Activated CD8-positive, alpha-beta memory T cell treated with anti-CD3 and anti-CD28 coated beads for 36 hours (primary cell): ENCODE data around the gene DPPA3. TPM values are rescaled to one million over a fixed set of nuclear protein-coding genes. Genes with fewer than 3 reads are reported as not detected.
"Not testable (repeated sequence)": the region's sequence is repeated elsewhere in the genome, so short reads cannot be mapped to it uniquely, and the experiment has no call there.

Experiments used
- CTCF ChIA-PET: fragments of 350-600 bp; sonication (Branson Sonifier 250); formaldehyde crosslinking; loops from one replicate; lab custom pipeline; 2021; ENCODE audit warnings: antibody characterized with exemption; lab: Charles Lee
- POLR2A ChIA-PET: fragments of 350-600 bp; sonication (Branson Sonifier 250); formaldehyde crosslinking; loops from one replicate; lab custom pipeline; 2021; ENCODE audit warnings: antibody characterized with exemption; lab: Charles Lee
- total RNA-seq, 2 experiments: library from RNA; stranded (reverse); gene quantifications; one replicate each; pipeline ENCODE4 v1.2.3, GENCODE V29; 2021

The DPPA3 gene
- total RNA-seq, 2 experiments from 2014 or later: not detected

DNA sequence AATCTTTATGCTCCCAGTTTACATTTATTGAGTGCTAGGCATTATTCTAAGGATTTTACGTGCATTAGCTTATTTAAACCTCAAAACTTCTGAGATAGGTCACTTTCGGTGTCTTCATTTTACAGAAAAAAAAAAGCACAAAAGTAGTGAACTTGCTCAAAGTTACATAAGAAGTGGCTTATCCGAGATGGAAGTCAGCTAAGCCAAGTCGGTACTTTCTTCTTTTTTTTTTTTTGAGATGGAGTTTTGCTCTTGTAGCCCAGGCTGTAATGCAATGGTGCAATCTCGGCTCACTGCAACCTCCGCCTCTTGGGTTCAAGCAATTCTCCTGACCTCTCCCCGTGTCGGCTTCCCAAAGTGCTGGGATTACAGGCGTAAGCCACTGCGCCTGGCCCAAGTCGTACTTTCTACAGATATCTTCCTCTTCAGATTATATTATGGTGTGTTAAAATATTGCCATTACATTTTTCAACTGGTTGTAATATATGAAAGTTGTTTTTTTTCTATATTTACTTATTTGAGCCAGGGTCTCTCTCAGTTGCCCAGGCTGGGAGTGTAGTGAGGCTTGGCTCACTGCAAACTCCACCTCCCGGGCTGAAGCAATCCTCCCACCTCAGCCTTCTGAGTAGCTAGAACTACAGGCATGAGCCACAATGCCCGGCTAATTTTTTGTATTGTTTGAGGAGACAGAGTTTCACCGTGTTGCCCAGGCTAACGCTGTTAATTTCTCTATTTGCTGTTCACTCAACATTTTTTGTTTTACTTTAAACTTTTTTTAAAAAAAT, 8.9 kb downstream of the DPPA3 start:
- ChIA-PET POLR2A (no interaction called here), CTCF (no interaction called here)

DNA sequence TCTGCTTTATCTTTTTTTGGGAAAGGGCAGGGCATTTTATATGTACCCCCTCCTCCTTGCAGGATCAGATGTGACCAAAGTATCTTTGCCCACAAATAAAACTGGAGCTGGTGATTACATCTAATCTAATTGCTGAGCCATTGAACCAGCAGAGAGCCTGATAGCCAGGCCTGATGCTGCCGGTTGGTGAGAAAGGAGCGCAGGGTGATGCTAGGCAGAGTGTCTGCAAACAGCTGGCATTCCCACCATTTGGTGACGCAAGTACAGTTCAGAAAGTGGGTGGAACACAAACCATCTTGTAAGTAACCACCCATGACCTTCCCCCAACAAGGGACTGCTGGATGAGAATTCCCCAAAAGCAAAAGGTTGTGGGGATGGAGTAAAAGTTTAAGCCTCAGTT, 12.7 kb downstream of the DPPA3 start:
- POLR2A ChIA-PET: no interaction called here

DNA sequence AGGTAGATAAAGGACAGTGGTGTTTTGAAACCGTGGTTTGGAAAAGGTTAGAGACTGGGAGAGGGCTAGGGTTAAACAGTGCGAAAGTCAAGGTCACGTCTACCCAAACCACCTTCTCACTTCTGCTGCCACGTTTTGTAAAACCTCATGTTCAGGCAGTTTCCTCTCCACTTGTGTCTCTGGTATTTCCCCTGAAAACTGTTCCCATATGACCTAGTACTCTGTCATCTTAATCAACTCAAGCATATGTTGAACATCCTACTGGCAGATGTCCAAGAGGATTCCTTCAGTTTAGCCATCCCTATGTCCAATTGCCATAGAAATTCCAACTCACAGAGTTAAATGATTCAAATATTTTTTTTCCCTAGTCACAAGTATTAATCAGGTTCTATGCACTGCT, 18.5 kb downstream of the DPPA3 start:
- ChIA-PET POLR2A (no interaction called here), CTCF (no interaction called here)

More for the DNA sequence above, 12.7 kb downstream of the DPPA3 start:
- CTCF ChIA-PET: interaction anchor here (0.7 kb wide), 2 partner anchors 19 to 27 kb away, joined by 3 read pairs; no protein-coding TSS in a partner anchor

DNA sequence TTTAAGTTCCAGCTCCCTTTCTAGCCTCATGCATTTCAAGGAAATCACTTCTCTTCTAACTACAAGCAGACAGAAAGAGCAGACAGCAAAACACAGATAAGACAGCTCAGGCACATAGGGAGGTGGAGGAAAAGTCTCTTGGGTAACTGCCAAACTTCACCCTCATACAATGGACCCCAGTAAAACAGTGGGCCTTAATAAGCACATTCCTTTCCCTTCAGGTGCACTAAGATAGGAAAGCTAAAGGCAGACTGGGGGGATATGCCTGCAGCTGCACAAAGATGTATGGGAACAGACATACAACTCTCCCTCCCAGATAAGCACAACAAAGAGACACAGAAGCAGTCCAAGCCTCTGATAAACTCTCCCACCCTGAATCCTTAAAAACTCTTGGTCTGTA, 19.8 kb downstream of the DPPA3 start:
- POLR2A ChIA-PET: not testable (repeated sequence)

DNA sequence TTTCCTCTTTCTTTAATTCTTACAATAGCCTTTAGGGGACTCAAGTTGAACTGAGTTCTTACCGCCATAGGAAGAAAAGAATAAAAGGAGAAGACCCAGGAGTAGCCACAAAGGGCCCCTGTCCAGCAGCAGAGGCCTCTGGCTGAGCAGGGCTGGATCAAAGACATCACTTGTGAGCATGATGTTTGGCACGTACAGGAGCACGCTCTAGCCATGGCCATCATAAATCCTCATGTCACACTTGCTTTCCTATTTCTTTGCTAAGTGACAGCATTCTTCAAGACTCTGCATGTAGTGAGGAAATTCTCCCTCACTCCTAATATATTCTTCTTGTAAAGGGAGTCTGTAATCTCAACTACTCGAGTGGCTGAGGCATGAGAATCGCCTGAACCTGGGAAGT, 20.3 kb downstream of the DPPA3 start:
- POLR2A ChIA-PET: no interaction called here

More for the DNA sequence above, 19.8 kb downstream of the DPPA3 start:
- CTCF ChIA-PET: not testable (repeated sequence)

DNA sequence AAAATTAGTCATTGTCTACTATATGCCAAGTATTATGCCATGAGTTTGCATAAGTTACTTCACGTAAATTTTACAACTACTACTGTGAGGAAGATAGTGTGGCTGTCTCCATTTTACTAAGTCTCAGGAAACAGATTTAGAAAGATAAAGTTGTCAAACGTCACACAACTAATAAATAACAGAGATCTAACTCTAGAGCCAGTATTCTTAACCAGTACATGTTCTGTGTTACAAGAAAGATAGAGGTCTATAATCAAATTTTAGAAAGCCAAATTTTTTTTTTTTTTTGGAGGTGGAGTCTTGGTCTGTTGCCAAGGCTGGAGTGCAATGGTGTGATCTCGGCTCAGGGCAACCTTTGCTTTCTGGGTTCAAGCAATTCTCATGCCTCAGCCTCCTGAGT, 21.8 kb downstream of the DPPA3 start:
- CTCF ChIA-PET: no interaction called here
- POLR2A ChIA-PET: no interaction called here

More for the DNA sequence above, 20.3 kb downstream of the DPPA3 start:
- CTCF ChIA-PET: no interaction called here

DNA sequence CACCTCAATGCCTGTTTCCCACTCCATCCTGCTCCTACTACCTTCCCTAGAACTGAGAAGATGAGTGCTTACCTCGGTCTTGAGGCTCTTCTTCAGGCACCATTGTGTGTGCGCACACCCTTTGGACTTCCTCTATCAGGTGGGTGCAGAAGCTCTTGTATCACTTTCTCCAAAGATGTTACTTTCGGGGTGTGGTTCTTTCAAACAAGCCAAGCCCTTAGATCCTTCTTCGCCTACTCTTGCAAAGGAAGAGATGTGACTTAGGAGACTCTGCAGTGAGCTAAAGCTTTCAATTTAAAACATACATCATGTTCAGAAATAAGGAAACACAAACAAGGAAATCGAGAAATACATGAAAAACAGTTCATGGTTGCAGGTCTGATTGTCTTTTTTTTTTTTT, 36.0 kb downstream of the DPPA3 start, which contains the start of gene CLEC4C:
Gene CLEC4C (minus strand): TSS at position 130 of the 400 bp plus-strand sequence. CDS start 27 bp downstream, at position 103.
- POLR2A ChIA-PET: interaction anchor here (0.6 kb wide), 1 partner anchor 1303 kb away, joined by 3 read pairs; no protein-coding TSS in a partner anchor
- CTCF ChIA-PET: interaction anchor here (0.7 to 1.2 kb wide), 2 partner anchors 61 to 652 kb away, joined by 3 read pairs; no protein-coding TSS in a partner anchor

DNA sequence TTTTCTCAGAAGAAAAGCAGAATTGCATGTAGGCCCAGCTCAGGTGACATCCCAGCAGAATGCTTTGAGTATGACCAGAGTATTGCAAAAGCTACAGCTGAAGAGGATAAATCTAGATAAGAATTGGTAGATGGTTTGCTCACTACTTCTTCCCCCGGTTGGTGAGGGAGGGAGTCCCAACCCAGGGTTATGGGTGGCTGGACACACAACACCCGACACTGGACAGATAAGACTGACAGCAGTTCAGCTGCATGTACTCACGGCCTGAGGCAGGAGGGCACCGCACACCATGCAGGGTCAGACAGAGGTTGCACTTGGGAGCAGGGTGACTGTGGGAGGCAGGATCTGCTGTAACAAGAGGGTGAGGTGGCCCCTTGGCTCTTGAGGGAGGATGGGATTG, 37.6 kb downstream of the DPPA3 start:
- CTCF ChIA-PET: no interaction called here

DNA sequence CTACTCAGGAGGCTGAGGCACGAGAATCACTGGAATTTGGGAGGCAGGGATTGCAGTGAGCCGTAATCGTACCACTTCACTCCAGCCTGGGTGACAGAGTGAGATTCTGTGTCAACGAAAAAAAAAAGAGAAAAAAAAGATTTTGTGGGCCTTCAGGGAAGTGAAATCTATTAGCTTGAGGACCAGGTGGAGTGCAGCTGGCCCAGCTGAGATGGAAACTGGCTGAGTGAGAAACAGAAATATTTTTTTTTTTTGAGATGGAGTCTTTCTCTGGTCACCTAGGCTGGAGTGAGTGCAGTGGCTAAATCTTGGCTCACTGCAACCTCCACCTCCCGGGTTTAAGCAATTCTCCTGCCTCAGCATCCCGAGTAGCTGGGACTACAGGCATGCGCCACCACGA, 38.2 kb downstream of the DPPA3 start:
- POLR2A ChIA-PET: no interaction called here
- CTCF ChIA-PET: no interaction called here

More for the DNA sequence above, 37.6 kb downstream of the DPPA3 start:
- POLR2A ChIA-PET: no interaction called here

DNA sequence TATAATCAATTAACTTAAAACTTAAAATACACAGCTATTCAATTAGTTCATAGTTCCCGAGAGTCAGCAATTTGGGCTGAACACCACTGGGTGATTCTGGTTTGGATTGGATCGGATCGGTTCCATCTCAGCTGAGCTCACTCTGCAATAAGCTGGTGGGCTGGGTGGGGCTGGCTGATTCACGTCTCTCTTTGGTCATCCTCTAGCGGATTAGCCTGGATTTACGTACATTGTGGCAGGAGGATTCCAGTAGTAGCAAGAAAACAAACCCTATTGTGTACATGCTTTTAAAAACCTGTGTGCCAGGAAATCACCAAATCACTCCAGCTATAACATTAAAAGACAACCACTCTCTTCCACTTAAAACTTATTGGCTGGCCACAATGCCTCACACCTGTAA, 39.1 kb downstream of the DPPA3 start:
- ChIA-PET CTCF (no interaction called here), POLR2A (no interaction called here)

DNA sequence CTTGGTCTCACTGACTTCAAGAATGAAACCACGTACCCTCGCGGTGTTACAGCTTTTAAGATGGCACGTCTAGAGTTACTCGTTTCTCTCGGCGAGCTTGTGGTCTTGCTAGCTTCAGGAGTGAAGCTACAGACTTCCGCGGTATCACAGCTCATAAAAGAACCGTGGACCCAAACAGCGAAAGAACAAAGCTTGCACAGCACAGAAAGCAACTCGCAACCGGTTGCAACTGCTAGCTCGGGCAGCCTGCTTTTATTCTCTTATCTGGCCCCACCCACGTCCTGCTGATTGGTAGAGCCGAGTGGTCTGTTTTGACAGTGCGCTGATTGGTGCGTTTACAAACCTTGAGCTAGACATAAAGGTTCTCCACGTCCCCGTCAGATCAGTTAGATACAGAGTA, 40.2 kb downstream of the DPPA3 start:
- CTCF ChIA-PET: no interaction called here

DNA sequence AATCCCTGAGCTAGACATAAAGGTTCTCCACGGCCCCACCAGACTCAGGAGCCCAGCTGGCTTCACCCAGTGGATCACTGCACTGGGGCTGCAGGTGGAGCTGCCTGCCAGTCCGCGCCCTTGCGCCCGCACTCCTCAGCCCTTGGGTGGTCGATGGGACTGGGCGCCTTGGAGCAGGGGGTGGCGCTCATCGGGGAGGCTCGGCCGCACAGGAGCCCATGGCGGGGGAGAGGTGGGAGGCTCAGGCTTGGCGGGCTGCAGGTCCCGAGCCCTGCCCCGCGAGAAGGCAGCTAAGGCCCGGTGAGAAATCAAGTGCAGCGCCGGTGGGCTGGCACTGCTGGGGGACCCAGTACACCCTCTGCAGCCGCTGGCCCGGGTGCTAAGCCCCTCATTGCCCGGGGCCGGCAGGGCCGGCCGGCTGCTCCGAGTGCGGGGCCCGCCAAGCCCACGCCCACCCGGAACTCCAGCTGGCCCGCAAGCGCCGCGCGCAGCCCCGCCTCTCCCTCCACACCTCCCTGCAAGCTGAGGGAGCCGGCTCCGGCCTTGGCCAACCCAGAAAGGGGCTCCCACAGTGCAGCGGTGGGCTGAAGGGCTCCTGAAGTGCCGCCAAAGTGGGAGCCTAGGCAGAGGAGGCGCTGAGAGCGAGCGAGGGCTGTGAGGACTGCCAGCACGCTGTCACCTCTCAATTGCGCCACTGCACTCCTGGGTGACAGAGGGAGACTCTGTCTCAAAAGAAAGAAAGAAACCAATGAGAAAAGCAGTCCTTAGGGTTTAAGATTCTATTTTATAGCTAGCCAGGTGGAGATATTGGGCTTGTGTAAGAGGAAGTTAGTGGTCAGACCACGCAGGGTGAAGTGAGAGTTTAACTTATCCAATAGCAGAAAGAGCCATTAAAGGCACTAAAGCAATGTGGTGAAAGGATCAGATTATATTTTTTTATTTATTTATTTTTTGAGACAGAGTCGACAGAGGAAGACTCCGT, 41.0 kb downstream of the DPPA3 start:
- POLR2A ChIA-PET, CTCF ChIA-PET: not testable (repeated sequence)

More for the DNA sequence above, 40.2 kb downstream of the DPPA3 start:
- POLR2A ChIA-PET: no interaction called here

DNA sequence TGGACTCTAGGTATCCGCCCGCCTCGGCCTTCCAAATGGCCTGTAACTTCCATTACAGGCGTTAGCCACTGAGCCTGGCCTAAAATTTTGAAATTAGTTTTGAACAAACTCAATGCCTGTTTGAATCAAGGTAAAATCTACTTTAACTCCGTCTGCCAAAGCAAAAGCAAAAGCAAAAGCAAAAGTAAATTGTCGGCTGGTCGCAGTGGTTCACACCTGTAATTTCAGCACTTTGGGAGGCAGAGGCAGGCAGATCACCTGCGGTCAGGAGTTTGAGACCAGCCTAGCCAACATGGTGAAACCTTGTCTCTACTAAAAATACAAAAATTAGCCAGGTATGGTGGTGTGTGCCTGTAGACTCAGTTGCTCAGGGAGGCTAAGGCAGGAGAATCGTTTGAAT, 44.4 kb downstream of the DPPA3 start:
- POLR2A ChIA-PET, CTCF ChIA-PET: not testable (repeated sequence)

DNA sequence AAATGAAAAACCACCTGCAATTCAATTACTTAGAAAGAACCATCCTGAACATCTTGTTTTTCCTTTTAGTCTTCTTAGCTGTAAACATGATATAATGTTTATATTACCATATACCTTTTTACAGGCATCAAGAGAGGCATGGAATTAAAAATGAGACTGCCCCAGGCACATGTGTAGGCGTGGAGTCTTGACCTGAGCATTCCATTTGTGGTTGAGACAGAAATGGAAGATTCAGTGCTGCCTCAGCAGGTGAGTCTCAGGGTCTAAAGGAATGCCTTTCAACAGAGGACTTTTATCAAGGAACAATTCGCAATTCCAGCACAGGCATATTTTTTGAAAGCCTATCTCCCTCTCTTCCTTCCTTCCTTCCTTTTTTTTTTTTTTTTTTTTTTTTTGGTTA, 45.8 kb downstream of the DPPA3 start:
- ChIA-PET CTCF (no interaction called here), POLR2A (no interaction called here)

DNA sequence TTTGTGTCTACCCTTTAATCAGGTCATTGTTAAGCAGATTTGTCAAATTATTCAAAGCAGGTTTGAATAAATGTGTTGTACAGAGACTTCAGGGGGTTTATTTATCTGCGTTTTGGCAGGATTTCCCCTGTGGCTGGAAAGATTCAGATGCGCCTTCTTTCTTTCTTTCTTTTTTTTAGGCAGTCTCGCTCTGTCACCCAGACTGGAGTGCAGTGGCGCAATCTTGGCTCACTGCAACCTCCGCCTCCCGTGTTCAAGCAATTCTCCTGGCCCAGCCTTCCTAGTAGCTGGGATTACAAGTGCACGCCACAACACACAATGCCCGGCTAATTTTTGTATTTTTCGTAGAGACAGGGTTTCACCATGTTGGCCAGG, 47.5 kb downstream of the DPPA3 start:
- CTCF ChIA-PET: interaction anchor here (1.3 kb wide), 1 partner anchor 82 kb away, joined by 3 read pairs; no protein-coding TSS in a partner anchor
- POLR2A ChIA-PET: no interaction called here

Other genes starting within 250 kb of the DPPA3 start
- not detected for gene CD163, start 207.7 kb upstream of the DPPA3 start, total RNA-seq
- gene APOBEC1, start 45.5 kb upstream of the DPPA3 start, total RNA-seq: not detected
- gene GDF3, start 15.7 kb upstream of the DPPA3 start, total RNA-seq: not detected
- gene CLEC4C, start 35.9 kb downstream of the DPPA3 start, total RNA-seq: not detected
- gene NANOGNB, start 53.8 kb downstream of the DPPA3 start, total RNA-seq: not detected
- gene NANOG, start 78.0 kb downstream of the DPPA3 start, total RNA-seq: not detected
- gene SLC2A14, start 161.5 kb downstream of the DPPA3 start, total RNA-seq: under 1 TPM; 0.15 to 0.17 TPM
- gene SLC2A3, start 224.8 kb downstream of the DPPA3 start, total RNA-seq: 100 to 1,000 TPM; 172 to 178 TPM